ENCODE results near the gene IFI16.
"Not testable (repeated sequence)": the region's sequence is repeated elsewhere in the genome, so short reads cannot be mapped to it uniquely, and the experiment has no call there.

Gene IFI16

DNA sequence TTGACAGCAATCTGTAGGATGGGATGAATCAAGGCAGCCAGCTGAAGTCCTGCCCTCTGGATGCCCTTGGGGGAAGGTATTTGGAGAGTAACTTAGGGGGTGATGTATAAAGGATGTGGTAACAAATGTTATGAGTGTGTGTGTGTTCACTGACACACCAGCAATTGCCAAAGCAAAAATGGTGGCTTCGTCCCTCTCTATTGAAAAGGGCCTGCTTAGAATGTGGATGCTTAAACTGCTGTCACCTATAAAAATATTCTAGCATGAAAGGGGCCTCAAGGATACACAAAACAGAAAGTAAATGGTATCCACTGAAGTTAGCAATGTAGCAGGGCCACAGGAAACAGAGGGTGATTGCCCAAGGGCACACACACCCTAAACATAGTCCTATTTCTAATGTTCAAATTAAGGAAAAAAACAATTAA, 81.9 kb downstream of the IFI16 start:
- no peak for DNase-seq (ENCODE audit: low read depth in 2 of 3, low spot score in 2 of 3)

- no peak for DNase-seq (ENCODE audit: low read depth in 2 of 3, low spot score in 2 of 3)
Measured at GRCh38 chr1:159092036-159092760, 82.5 kb downstream of the IFI16 start.

DNA sequence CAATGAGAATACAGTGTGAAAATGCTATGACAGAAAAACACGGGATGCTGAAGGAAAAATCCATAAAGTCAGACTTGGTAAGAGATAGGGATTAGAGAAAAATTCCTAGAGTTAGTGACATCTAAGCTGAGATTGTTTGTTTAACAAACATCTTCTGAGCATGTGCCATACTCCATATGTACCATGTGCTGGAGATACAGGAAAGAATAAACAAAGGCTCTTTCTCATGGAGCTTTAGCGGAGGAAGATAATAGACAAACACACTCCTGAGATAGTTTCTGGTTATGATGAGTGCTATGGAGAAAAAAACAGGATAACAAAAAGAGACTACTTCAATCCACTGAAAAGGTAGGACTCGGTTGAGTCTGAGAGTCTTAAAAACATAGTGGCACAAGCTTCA, 88.9 kb downstream of the IFI16 start:
- DNase-seq (ENCODE audit: low read depth in 2 of 3, low spot score in 2 of 3): no peak

DNA sequence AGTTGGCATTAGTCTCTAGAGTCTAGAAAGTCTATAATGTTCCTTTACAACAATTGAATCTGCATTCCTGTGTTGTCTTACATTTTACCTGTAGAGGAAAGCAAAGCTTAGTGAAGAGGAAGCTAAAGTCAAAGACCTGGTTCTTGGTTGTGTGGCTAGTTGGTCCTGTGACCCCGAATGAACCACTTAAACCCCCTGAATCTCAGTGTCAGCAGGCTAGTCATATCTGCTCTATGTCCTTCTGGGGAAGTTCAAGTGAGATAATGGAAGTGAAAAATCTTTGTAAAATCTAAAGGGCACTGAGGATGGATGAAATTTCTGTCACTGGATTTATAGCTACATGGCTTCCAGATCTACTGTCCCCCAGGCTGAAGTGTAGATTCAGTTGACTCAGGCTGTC, 90.9 kb downstream of the IFI16 start:
- no peak for DNase-seq (ENCODE audit: low read depth in 2 of 3, low spot score in 2 of 3)

DNA sequence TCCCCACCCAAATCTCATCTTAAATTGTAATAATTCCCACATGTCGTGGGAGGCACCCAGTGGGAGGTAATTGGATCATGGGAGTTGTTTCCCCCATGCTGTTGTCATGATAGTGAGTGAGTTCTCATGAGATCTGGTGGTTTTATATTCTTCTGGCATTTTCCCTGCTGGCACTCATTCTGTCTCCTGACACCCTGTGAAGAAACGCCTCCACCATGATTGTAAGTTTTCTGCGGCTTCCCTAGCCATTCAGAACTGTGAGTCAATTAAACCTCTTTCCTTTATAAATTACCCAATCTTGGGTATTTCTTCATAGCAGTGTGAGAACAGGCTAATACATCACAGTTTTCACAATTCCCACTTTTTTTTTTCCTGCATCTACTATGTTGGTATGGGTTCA, 93.3 kb downstream of the IFI16 start:
- DNase-seq (ENCODE audit: low read depth in 2 of 3, low spot score in 2 of 3): not testable (repeated sequence)

Measured in activated CD8-positive, alpha-beta memory T cell treated with anti-CD3 and anti-CD28 coated beads for 48 hours (primary cell).